Type B pancreatic cell (in vitro differentiated cells): ENCODE measurements around the gene NPFF. TPM values are rescaled to one million over a fixed set of nuclear protein-coding genes. Genes with fewer than 3 reads are reported as not detected.

ENCODE experiments used
- DNase-seq: peaks from one replicate; pipeline ENCODE4 v3.0.0; 2021; ENCODE audit warnings: mixed read lengths; ENCODE audit not compliant: unreplicated experiment; ENCODE audit errors: extremely low spot score
- H3K27ac Mint-ChIP-seq: 2 replicates; pipeline ENCODE4 v1.8.0; 2021; ENCODE audit warnings: mild to moderate bottlenecking, mixed read lengths
- H3K27me3 Mint-ChIP-seq: 2 replicates; pipeline ENCODE4 v1.8.0; 2021; ENCODE audit warnings: mixed read lengths
- H3K36me3 Mint-ChIP-seq: 2 replicates; pipeline ENCODE4 v1.8.0; 2021; ENCODE audit warnings: mixed read lengths
- H3K4me1 Mint-ChIP-seq: one replicate; pipeline ENCODE4 v1.8.0; 2021; ENCODE audit warnings: mixed read lengths; ENCODE audit not compliant: unreplicated experiment
- H3K4me3 Mint-ChIP-seq: 2 replicates; pipeline ENCODE4 v1.8.0; 2021; ENCODE audit warnings: mild to moderate bottlenecking, mixed read lengths
- H3K9me3 Mint-ChIP-seq: 2 replicates; pipeline ENCODE4 v1.8.0; 2021; ENCODE audit warnings: mixed read lengths
- total RNA-seq: library from RNA; stranded (reverse); gene quantifications from 2 replicates; pipeline ENCODE4 v1.2.1, GENCODE V29; 2021; ENCODE audit warnings: low replicate concordance
- TF ChIP-seq, protein P1 (sequence below): fragments of 200-600 bp; sonication (generic); conservative IDR thresholded peaks from 2 replicates; pipeline ENCODE4 v1.5.0; 2021; ENCODE audit warnings: antibody characterized with exemption, mild to moderate bottlenecking

NPFF gene
- total RNA-seq, 1 donor from 2014 or later = not detected

DNA sequence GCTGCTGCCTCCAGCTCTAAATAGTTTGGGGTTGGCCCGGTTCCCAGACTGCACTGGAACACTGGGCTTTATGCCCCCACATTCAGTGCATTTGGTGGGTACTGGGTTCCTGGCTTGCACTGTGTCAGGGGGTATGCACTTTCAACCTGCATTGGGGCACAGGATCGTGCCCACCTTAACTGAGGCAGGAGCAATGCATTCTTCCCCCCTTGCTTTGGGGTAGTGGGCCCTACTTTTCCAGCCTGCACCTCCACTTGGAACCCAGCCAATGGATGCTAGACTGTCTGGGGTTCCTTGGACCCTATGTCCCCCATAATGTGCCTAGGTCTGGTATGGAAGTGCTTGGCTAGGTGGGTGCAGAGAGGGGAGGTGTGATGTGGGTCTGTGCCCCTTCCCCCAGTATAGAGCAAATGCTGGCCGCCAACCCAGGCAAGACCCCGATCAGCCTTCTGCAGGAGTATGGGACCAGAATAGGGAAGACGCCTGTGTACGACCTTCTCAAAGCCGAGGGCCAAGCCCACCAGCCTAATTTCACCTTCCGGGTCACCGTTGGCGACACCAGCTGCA, 5.6 kb downstream of the NPFF start:
- TF ChIP-seq, protein P1, sequence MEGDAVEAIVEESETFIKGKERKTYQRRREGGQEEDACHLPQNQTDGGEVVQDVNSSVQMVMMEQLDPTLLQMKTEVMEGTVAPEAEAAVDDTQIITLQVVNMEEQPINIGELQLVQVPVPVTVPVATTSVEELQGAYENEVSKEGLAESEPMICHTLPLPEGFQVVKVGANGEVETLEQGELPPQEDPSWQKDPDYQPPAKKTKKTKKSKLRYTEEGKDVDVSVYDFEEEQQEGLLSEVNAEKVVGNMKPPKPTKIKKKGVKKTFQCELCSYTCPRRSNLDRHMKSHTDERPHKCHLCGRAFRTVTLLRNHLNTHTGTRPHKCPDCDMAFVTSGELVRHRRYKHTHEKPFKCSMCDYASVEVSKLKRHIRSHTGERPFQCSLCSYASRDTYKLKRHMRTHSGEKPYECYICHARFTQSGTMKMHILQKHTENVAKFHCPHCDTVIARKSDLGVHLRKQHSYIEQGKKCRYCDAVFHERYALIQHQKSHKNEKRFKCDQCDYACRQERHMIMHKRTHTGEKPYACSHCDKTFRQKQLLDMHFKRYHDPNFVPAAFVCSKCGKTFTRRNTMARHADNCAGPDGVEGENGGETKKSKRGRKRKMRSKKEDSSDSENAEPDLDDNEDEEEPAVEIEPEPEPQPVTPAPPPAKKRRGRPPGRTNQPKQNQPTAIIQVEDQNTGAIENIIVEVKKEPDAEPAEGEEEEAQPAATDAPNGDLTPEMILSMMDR = no peak
- H3K27ac Mint-ChIP-seq = peak overlapping the region; percentile 94
- H3K4me3 Mint-ChIP-seq = peak overlapping the region; percentile 87
- no peaks in the 10 kb centered on the region for H3K36me3 Mint-ChIP-seq
- H3K9me3 Mint-ChIP-seq = no peaks in the 10 kb centered on the region
- H3K4me1 Mint-ChIP-seq = peaks cover 25% of the 10 kb centered on the region
- no peak for DNase-seq
- H3K27me3 Mint-ChIP-seq = no peaks in the 10 kb centered on the region

DNA sequence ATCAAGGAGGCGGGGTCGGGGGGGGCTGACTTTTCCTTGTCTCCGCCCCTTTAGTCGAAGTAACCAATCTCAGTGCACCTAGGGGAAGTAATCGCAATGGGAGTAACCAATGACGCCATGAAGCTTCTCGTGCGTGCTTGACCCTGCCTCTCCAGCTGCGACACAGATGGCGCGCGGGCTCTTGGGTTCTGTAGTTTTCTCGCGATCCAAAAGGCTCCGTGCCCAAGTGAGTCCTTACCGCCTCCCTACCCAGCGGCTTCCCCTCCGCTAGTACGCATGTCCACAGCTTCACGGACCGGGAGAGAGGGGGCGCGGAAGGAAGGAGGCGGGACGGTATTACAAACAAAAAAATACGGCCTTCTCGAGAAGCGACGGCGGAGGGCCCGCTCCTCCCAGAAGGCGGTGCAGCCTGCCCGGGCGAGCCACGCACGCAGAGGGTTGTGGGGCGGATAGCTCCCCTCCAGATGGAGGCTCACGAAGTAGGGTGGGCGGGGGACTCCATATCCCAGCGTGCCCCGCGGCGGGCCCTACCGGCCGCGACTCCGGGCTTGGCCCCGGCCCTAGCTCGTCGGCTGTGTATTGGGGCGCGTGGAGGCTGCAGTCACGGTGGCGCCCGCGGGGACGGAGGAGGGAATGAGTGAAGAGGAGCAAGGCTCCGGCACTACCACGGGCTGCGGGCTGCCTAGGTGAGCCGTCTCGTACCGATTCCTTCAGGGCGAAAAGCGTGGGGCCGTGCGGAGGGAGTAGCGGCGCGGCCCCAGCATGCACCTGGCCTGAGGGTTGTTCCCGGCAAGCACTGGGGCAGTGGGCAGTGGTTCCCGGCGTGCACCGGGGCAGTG, 6.3 kb downstream of the NPFF start, which contains the start of gene TARBP2:
Gene TARBP2 (plus strand): TSS at position 508 of the 839 bp plus-strand sequence. CDS start 126 bp downstream, at position 634.
- Mint-ChIP-seq H3K36me3 (no peaks in the 10 kb centered on the region), H3K4me1 (peaks cover 32% of the 10 kb centered on the region), H3K27ac (peak within 1 kb of the TSS; percentile 94), H3K27me3 (no peaks in the 10 kb centered on the region), H3K4me3 (peak within 1 kb of the TSS; percentile 87), H3K9me3 (peaks cover 3% of the 10 kb centered on the region)
- TF ChIP-seq, protein P1 = peak; percentile 23
- DNase-seq = peak; percentile 97

DNA sequence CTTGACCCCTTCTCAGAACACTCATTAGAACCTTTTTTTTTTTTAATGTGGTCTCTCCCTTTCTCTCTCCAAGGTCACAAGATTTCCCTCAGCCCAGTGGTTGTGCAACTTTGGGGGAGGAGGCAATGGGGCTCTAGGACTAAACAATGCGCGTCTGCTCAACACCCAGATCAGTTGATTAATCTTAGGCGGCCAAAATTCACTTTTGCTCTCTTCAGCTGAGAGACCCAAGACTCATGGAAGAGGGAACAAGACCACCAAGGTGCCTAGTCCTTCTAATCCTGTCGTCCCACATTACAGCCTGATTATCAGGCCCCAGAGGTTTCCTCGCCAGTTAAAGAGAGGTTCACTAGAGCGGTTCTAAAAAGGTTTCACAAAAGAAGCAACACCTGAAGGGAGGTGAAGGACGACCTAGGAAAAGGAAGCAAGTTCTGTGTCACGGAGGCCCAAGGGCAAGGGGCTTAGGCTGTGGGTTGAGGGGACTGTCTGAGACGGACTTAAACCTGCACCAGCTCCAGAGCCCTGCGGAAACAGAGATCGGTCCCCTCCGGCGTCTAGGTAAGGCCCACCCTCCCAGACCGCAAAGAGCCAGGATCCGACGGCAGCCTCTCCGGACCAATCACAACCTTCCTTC, 7.0 kb downstream of the NPFF start:
- peak overlapping the region; percentile 87 for H3K4me3 Mint-ChIP-seq
- TF ChIP-seq, protein P1 = no peak
- H3K27ac Mint-ChIP-seq = peak overlapping the region; percentile 94
- no peaks in the 10 kb centered on the region for H3K36me3 Mint-ChIP-seq
- DNase-seq = no peak
- no peaks in the 10 kb centered on the region for H3K27me3 Mint-ChIP-seq
- peaks cover 3% of the 10 kb centered on the region for H3K9me3 Mint-ChIP-seq
- H3K4me1 Mint-ChIP-seq = peaks cover 37% of the 10 kb centered on the region

DNA sequence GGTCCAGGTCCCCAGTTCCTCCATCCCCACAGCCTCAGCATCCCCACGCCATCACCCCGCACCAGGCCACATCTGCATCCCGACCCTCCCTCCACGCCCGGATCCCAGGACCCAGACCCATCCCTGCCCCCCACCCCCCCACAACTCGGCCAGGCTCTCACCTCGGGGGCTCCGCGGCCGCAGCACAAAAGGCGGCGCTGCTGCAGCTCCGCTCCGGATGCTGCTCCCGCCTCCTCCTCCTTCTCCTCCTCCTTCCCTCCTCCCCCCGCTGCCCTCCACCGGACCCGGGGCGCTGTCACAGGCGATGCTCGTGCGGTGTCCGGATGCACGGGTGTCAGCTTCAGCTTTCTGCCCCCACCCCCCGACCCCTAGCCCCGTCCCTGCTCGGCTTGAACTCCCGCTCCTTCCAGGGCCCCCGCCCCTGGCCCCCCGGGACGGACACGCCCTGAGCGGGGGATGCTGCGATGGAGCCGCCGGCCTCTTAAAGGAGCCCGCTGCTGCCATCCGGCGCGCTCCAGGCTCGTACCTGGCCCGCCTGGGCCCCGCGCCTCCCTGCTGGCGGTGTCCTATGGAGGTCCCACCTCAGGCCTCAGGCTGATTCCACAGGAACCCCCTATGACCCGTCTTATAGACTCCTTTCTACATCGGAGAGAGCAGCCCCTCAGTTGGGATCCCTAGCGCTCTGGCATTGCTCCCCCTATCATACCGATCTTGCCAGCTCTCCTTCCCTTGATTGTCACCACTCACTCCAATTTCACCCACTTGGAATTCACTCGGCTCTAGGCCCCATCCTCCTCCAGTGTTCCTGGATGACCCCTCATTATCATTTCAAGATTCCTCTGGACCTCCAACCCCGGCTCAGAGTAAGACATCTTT, 7.8 kb downstream of the NPFF start, which contains the start of gene MAP3K12:
Gene MAP3K12 (minus strand): TSS at position 193 of the 876 bp plus-strand sequence. CDS start 12,067 bp downstream, outside the sequence.
- Mint-ChIP-seq H3K27me3 (no peaks in the 10 kb centered on the region), H3K9me3 (peaks cover 3% of the 10 kb centered on the region), H3K36me3 (no peaks in the 10 kb centered on the region), H3K4me1 (peaks cover 37% of the 10 kb centered on the region), H3K4me3 (peak within 1 kb of the TSS; percentile 91), H3K27ac (peak within 1 kb of the TSS; percentile 94)
- TF ChIP-seq, protein P1 = no peak
- no peak for DNase-seq

DNA sequence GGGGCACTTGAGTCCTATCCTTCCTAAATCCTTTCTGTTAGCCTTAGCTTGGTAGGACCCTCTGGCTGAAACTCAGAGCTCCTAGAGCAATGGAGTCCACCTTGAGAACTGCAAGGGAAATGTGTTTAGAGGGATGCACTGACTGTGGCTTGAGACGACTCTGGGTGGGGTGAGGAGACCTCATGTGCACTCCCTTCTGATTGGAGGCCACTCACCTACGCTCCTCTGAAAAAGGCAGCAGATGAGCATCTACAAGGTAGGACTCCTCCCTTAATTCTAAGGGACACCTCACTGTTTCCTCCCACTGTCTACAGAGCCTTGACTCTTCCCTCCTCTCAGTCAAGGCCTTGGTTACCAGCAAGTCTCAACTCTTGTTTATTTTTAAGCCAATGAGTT, 9.1 kb downstream of the NPFF start:
- Mint-ChIP-seq H3K27ac (peak overlapping the region; percentile 83), H3K27me3 (no peaks in the 10 kb centered on the region)

More for the DNA sequence above, 9.1 kb downstream of the NPFF start:
- TF ChIP-seq, protein P1 = no peak
- no peak for DNase-seq
- Mint-ChIP-seq H3K36me3 (no peaks in the 10 kb centered on the region), H3K4me1 (peaks cover 49% of the 10 kb centered on the region), H3K9me3 (peaks cover 3% of the 10 kb centered on the region), H3K4me3 (peak overlapping the region; percentile 91)
